ENCODE results near the gene TMEM9.

TMEM9 gene

DNA sequence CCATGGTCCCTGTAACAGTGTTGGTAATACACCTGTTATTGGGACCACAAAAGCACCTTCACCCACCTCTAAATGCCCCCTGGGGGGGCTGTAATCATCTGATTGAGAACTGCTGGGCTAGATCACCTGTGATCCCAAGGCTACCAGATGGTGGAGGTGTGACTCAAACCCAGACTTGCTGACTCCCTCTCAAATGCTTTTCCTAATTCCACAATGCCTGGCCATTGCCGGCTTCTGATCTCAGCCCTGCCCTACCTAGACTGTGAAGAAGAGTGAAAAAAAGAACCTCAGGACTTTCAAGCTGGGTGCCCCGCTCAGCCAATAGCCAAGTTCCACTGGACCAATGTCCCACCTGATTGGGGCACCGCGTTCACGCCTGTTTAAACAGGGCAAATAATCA lies 9.6 kb downstream of the TMEM9 start:
- no peak overlapping the region for H3K27ac ChIP-seq (ENCODE audit: extremely low read depth, low read depth, low read length)
- ChIA-PET CTCF (interaction anchor here (1.6 kb wide), 1 partner anchor 78 kb away, joined by 3 read pairs; no protein-coding TSS in a partner anchor), POLR2A (no interaction called here)
- H3K4me3 ChIP-seq (ENCODE audit: low read depth, low read length), result no peak overlapping the region
- H3K4me1 ChIP-seq (ENCODE audit: control insufficient read depth, insufficient read depth, low read length), result no peaks in the 10 kb centered on the region
- TF ChIP-seq TRIM28 (IDR thresholded peaks at IDR 0.05; ENCODE audit: borderline replicate concordance, low read length), result no peak
- no peak for TF ChIP-seq PRDM1 (tag by site-specific recombination; IDR thresholded peaks at IDR 0.05)
- no peak for TF ChIP-seq ZNF585B (tag by site-specific recombination; IDR thresholded peaks at IDR 0.05)
- TF ChIP-seq, protein P1, sequence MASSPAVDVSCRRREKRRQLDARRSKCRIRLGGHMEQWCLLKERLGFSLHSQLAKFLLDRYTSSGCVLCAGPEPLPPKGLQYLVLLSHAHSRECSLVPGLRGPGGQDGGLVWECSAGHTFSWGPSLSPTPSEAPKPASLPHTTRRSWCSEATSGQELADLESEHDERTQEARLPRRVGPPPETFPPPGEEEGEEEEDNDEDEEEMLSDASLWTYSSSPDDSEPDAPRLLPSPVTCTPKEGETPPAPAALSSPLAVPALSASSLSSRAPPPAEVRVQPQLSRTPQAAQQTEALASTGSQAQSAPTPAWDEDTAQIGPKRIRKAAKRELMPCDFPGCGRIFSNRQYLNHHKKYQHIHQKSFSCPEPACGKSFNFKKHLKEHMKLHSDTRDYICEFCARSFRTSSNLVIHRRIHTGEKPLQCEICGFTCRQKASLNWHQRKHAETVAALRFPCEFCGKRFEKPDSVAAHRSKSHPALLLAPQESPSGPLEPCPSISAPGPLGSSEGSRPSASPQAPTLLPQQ (tag by site-specific recombination; IDR thresholded peaks at IDR 0.05), result no peak
- no peak for TF ChIP-seq ZNF76 (tag by site-specific recombination; IDR thresholded peaks at IDR 0.05; ENCODE audit: borderline replicate concordance, low read depth)
- TF ChIP-seq ZNF433 (tag by site-specific recombination; IDR thresholded peaks at IDR 0.05; ENCODE audit: low read depth), result no peak
- TF ChIP-seq ZNF211 (tag by site-specific recombination; IDR thresholded peaks at IDR 0.05; ENCODE audit: low read depth), result no peak
- no peak for TF ChIP-seq ZNF654 (tag by site-specific recombination; IDR thresholded peaks at IDR 0.05; ENCODE audit: low read depth)
- no peak for TF ChIP-seq ZNF274 (IDR thresholded peaks at IDR 0.05; ENCODE audit: low read length)
- no peak for TF ChIP-seq ZNF274 (tag by site-specific recombination; IDR thresholded peaks at IDR 0.05; ENCODE audit: borderline replicate concordance)
- TF ChIP-seq, protein P2, sequence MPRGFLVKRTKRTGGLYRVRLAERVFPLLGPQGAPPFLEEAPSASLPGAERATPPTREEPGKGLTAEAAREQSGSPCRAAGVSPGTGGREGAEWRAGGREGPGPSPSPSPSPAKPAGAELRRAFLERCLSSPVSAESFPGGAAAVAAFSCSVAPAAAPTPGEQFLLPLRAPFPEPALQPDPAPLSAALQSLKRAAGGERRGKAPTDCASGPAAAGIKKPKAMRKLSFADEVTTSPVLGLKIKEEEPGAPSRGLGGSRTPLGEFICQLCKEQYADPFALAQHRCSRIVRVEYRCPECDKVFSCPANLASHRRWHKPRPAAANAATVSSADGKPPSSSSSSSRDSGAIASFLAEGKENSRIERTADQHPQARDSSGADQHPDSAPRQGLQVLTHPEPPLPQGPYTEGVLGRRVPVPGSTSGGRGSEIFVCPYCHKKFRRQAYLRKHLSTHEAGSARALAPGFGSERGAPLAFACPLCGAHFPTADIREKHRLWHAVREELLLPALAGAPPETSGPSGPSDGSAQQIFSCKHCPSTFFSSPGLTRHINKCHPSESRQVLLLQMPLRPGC (tag by site-specific recombination; IDR thresholded peaks at IDR 0.05), result no peak
- no peak for TF ChIP-seq ZNF707 (tag by site-specific recombination; IDR thresholded peaks at IDR 0.05)
- TF ChIP-seq ZNF248 (tag by site-specific recombination; IDR thresholded peaks at IDR 0.05), result no peak
- no peak for TF ChIP-seq ZNF510 (tag by site-specific recombination; IDR thresholded peaks at IDR 0.05; ENCODE audit: insufficient replicate concordance)
- TF ChIP-seq ZNF37A (tag by site-specific recombination; IDR thresholded peaks at IDR 0.05), result no peak
- no peak for TF ChIP-seq ZBTB17 (tag by site-specific recombination; IDR thresholded peaks at IDR 0.05)
- TF ChIP-seq, protein P3, sequence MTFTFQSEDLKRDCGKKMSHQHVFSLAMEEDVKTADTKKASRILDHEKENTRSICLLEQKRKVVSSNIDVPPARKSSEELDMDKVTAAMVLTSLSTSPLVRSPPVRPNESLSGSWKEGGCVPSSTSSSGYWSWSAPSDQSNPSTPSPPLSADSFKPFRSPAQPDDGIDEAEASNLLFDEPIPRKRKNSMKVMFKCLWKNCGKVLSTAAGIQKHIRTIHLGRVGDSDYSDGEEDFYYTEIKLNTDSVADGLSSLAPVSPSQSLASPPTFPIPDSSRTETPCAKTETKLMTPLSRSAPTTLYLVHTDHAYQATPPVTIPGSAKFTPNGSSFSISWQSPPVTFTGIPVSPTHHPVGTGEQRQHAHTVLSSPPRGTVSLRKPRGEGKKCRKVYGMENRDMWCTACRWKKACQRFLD (tag by site-specific recombination; IDR thresholded peaks at IDR 0.05), result no peak
- TF ChIP-seq, protein P4, sequence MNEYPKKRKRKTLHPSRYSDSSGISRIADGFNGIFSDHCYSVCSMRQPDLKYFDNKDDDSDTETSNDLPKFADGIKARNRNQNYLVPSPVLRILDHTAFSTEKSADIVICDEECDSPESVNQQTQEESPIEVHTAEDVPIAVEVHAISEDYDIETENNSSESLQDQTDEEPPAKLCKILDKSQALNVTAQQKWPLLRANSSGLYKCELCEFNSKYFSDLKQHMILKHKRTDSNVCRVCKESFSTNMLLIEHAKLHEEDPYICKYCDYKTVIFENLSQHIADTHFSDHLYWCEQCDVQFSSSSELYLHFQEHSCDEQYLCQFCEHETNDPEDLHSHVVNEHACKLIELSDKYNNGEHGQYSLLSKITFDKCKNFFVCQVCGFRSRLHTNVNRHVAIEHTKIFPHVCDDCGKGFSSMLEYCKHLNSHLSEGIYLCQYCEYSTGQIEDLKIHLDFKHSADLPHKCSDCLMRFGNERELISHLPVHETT (tag by site-specific recombination; IDR thresholded peaks at IDR 0.05), result no peak
- H3K9me3 ChIP-seq (ENCODE audit: control insufficient read depth, insufficient read depth, low read depth, low read length), result no peaks in the 10 kb centered on the region
- peaks cover 14 to 100% of the 10 kb centered on the region in 2 experiments for H3K36me3 ChIP-seq (ENCODE audit: control insufficient read depth in 2 of 2, insufficient read depth in 1 of 2, low read length in 2 of 2)

DNA sequence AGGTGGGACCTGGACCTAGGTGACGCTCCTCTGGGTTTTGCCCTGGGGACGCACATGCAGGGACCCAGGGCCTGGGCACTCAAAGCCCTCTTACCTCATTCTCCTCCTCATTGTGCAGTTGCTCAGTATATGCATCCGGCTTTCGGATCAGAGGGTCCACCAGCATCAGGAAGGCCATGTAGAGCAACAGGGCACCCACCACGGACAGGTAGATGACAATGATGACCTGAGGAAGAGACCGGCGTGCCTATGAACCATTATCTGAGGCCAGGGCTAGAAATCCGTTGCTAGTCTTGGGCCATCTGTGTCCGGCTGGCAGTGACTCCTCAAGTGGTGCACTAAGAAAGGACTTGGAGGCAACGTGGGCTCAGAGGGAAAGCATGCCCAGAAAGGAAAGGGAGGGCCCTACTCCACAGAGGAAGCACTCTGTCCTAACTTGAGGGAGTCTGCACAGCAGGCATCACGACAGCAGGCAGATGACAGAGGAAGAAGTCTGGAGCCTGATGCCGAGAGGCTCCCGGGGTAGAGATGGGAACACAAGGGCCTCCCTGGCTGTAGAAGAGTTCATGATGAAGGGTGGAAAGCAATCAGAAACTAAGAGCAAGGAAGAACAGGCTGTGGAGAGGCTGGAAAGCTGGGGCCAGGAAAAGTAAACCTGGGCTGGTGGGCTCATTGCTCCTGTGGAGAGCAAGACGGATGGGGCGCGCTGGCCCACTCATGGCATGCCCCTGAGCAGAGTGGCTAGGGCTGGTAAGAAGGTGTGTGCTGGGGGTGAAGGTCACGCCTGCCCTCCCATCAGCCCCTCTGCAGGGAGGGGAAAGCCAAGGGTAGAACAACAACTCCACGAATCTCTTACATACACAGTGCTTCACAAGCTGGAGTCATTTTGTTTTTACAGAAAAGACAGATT lies 10.3 kb downstream of the TMEM9 start:
- peaks cover 14 to 100% of the 10 kb centered on the region in 2 experiments for H3K36me3 ChIP-seq (ENCODE audit: control insufficient read depth in 2 of 2, insufficient read depth in 1 of 2, low read length in 2 of 2)
- no peak overlapping the region for H3K27ac ChIP-seq (ENCODE audit: extremely low read depth, low read depth, low read length)
- no peaks in the 10 kb centered on the region for H3K9me3 ChIP-seq (ENCODE audit: control insufficient read depth, insufficient read depth, low read depth, low read length)
- H3K4me1 ChIP-seq (ENCODE audit: control insufficient read depth, insufficient read depth, low read length), result no peaks in the 10 kb centered on the region
- ChIA-PET CTCF (no interaction called here), POLR2A (no interaction called here)
- no peak overlapping the region for H3K4me3 ChIP-seq (ENCODE audit: low read depth, low read length)
- no peak for TF ChIP-seq ZNF596 (tag by site-specific recombination; IDR thresholded peaks at IDR 0.05)
- TF ChIP-seq ZNF391 (tag by site-specific recombination; IDR thresholded peaks at IDR 0.05; ENCODE audit: borderline replicate concordance, low read depth), result no peak
- no peak for TF ChIP-seq ZNF202 (tag by site-specific recombination; IDR thresholded peaks at IDR 0.05; ENCODE audit: borderline replicate concordance)
- TF ChIP-seq ZNF76 (tag by site-specific recombination; IDR thresholded peaks at IDR 0.05; ENCODE audit: borderline replicate concordance, low read depth), result no peak
- no peak for TF ChIP-seq ZNF133 (tag by site-specific recombination; IDR thresholded peaks at IDR 0.05)
- TF ChIP-seq ZNF521 (tag by site-specific recombination; IDR thresholded peaks at IDR 0.05), result no peak
- TF ChIP-seq ZNF510 (tag by site-specific recombination; IDR thresholded peaks at IDR 0.05; ENCODE audit: insufficient replicate concordance), result no peak
- TF ChIP-seq, protein P5, sequence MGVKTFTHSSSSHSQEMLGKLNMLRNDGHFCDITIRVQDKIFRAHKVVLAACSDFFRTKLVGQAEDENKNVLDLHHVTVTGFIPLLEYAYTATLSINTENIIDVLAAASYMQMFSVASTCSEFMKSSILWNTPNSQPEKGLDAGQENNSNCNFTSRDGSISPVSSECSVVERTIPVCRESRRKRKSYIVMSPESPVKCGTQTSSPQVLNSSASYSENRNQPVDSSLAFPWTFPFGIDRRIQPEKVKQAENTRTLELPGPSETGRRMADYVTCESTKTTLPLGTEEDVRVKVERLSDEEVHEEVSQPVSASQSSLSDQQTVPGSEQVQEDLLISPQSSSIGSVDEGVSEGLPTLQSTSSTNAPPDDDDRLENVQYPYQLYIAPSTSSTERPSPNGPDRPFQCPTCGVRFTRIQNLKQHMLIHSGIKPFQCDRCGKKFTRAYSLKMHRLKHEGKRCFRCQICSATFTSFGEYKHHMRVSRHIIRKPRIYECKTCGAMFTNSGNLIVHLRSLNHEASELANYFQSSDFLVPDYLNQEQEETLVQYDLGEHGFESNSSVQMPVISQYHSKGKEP (tag by site-specific recombination; IDR thresholded peaks at IDR 0.05), result no peak
- no peak for TF ChIP-seq ZNF514 (tag by site-specific recombination; IDR thresholded peaks at IDR 0.05)
- no peak for TF ChIP-seq ZFP37 (tag by site-specific recombination; IDR thresholded peaks at IDR 0.05)

Measured in HEK293 (cell line).